BJ (cell line): Measurements from ENCODE around the gene PREP. TPM values are rescaled to one million over a fixed set of nuclear protein-coding genes. Genes with fewer than 3 reads are reported as not detected.

Experiments used
- CTCF ChIA-PET: fragments of 350-600 bp; formaldehyde crosslinking; extraction: SDS; loops from one replicate; lab custom pipeline; 2021; ENCODE audit warnings: antibody characterized with exemption, inconsistent platforms; lab: Yijun Ruan, JAX
- POLR2A ChIA-PET: fragments of 300-600 bp; sonication (Branson Sonifier 250); formaldehyde crosslinking; extraction: SDS; loops from one replicate; lab custom pipeline; 2021; ENCODE audit warnings: antibody characterized with exemption; lab: Charles Lee
- DNase-seq: peaks from one replicate; pipeline ENCODE4 v3.0.0-alpha.2; 2011; ENCODE audit warnings: low read depth
- H3K27me3 ChIP-seq: 2 replicates; pipeline ENCODE4 v1.6.0; 2011; ENCODE audit warnings: low read length; ENCODE audit not compliant: control insufficient read depth, insufficient read depth
- H3K36me3 ChIP-seq: 2 replicates; pipeline ENCODE4 v1.5.1; 2011; ENCODE audit warnings: low read length; ENCODE audit not compliant: control insufficient read depth, insufficient read depth
- H3K4me3 ChIP-seq: 2 replicates; pipeline ENCODE4 v1.5.1; 2011; ENCODE audit warnings: low read depth, mild to moderate bottlenecking, control low read depth, low read length
- polyA plus RNA-seq: library from polyadenylated mRNA; depleted of rRNA; stranded (reverse); fragments of >200 nt; gene quantifications from 2 replicates; pipeline ENCODE4 v1.2.3, GENCODE V29; 2011
- TF ChIP-seq, protein P1 (sequence below): IDR thresholded peaks from 2 replicates; pipeline ENCODE4 v1.5.1; 2011; ENCODE audit warnings: low read depth, mild to moderate bottlenecking, control low read depth, inconsistent platforms, low read length, moderate library complexity; ENCODE audit not compliant: insufficient read depth

The PREP gene
- polyA plus RNA-seq, 1 experiment, result 10.8 TPM

- no peak for DNase-seq
- ChIA-PET POLR2A (no interaction called here), CTCF (interaction anchor here (1.3 kb wide), 1 partner anchor 322 kb away, joined by 3 read pairs; no protein-coding TSS in a partner anchor)
- Histone ChIP-seq H3K36me3 (no peaks in the 10 kb centered on the region), H3K4me3 (no peak overlapping the region), H3K27me3 (no peaks in the 10 kb centered on the region)
- TF ChIP-seq, protein P1, sequence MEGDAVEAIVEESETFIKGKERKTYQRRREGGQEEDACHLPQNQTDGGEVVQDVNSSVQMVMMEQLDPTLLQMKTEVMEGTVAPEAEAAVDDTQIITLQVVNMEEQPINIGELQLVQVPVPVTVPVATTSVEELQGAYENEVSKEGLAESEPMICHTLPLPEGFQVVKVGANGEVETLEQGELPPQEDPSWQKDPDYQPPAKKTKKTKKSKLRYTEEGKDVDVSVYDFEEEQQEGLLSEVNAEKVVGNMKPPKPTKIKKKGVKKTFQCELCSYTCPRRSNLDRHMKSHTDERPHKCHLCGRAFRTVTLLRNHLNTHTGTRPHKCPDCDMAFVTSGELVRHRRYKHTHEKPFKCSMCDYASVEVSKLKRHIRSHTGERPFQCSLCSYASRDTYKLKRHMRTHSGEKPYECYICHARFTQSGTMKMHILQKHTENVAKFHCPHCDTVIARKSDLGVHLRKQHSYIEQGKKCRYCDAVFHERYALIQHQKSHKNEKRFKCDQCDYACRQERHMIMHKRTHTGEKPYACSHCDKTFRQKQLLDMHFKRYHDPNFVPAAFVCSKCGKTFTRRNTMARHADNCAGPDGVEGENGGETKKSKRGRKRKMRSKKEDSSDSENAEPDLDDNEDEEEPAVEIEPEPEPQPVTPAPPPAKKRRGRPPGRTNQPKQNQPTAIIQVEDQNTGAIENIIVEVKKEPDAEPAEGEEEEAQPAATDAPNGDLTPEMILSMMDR, result no peak
Observed at GRCh38 chr6:105409734-105410133, 6.9 kb upstream of the PREP start.

- H3K27me3 ChIP-seq, result no peaks in the 10 kb centered on the region
- TF ChIP-seq, protein P1, result 0 out of 2 replicates have a peak, but pooled peaks have one; percentile 23
- DNase-seq, result no peak
- no peaks in the 10 kb centered on the region for H3K36me3 ChIP-seq
- ChIA-PET CTCF (interaction anchor here (0.6 to 2.7 kb wide), 30 partner anchors 10 to 381 kb away, joined by 3 to 24 read pairs (median 3); no protein-coding TSS in a partner anchor), POLR2A (interaction anchor here (0.6 kb wide), 1 partner anchor 11 kb away, joined by 3 read pairs; no protein-coding TSS in a partner anchor)
- H3K4me3 ChIP-seq, result peak overlapping the region; percentile 85
Observed at GRCh38 chr6:105402090-105402938, 568 bp downstream of the PREP start.

GRCh38 chr6:105401247-105402089, 1.4 kb downstream of the PREP start:
- DNase-seq, result no peak
- CTCF ChIA-PET, result interaction anchor here (0.6 to 2.7 kb wide), 7 partner anchors 12 to 381 kb away, joined by 3 to 24 read pairs (median 3); no protein-coding TSS in a partner anchor
- TF ChIP-seq, protein P1, result no peak
- Histone ChIP-seq H3K4me3 (peak overlapping the region; percentile 85), H3K27me3 (no peaks in the 10 kb centered on the region), H3K36me3 (no peaks in the 10 kb centered on the region)
- POLR2A ChIA-PET, result interaction anchor here (0.6 kb wide), 1 partner anchor 223 kb away, joined by 3 read pairs; no protein-coding TSS in a partner anchor

GRCh38 chr6:105400501-105400900, 2.4 kb downstream of the PREP start:
- ChIA-PET CTCF (interaction anchor here (0.9 to 1.1 kb wide), 2 partner anchors 11 to 32 kb away, joined by 3 to 4 read pairs; no protein-coding TSS in a partner anchor), POLR2A (no interaction called here)
- Histone ChIP-seq H3K36me3 (peaks cover 3% of the 10 kb centered on the region), H3K4me3 (no peak overlapping the region), H3K27me3 (no peaks in the 10 kb centered on the region)
- TF ChIP-seq, protein P1, result no peak
- no peak for DNase-seq
